HG02884 (cell line): ENCODE measurements around the gene TERB1.

Experiments used
- ATAC-seq: cut with Tn5 transposase; IDR thresholded peaks from one replicate; pipeline ENCODE4 v1.9.1; 2021; ENCODE audit warnings: mild to moderate bottlenecking, moderate library complexity; ENCODE audit not compliant: unreplicated experiment

The TERB1 gene, protein sequence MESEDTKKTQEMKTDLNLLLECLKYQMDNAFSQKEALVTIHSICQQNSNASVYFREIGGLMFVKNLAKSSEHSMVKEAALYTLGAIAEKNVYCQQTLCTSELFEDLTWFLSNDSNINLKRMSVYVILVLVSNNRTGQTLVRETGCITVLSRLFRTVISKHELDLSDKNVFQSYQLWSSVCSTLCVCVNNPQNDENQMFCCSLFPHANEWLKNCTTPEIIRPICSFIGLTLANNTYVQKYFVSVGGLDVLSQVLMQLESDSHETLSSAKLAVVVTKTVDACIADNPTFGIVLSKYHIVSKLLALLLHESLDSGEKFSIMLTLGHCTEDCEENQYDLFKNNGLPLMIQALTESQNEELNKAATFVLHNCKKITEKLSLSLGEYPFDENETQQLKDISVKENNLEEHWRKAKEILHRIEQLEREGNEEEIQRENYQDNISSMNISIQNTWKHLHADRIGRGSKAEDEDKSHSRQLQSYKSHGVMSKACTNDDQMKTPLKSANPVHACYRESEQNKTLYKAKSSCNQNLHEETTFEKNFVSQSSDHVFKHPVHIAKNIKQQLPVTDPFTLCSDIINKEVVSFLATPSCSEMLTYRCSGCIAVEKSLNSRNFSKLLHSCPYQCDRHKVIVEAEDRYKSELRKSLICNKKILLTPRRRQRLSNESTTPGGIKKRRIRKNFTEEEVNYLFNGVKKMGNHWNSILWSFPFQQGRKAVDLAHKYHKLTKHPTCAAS

DNA sequence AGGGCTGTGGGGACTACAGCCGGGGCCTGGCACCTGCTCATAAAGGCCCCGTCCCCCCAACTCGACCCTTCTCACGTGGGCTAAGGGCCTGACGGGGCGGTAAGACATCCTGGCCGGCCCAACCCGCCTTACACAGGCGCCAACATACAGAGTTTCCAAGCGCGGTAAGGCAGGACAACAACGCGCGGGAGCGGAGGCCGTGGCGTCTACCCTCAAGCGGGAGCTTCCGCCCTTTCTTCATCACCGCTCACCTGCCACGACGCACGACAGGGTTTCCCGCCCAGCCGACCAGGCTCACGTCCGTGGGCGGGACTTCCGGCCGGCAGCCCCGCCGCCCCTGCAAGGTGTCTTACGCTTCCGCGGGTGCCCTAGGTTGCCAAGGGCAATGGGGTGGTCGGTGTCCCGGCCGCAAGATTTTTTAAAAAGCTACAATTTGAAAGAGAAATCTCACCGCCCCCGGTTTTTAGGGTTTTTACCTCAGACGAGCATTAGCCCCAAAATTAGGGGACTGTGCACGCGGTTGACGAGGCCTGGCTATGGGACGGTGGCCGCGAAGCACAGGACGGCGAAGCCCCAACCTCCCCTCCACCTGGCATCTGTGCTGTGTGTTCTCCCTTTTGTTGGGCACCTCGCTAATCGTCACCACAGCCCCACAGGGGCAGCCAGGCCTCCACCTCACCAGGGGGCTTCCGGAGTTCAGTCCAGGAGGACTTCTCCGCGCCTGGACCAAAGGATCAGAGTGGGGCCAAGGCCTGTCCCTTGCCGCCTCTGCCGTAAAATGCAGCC lies at the start of gene TERB1:
TSS of gene TERB1 (minus strand) at position 265 of the 786 bp plus-strand sequence. CDS start 4,786 bp downstream, outside the sequence.
- ATAC-seq: no peak

DNA sequence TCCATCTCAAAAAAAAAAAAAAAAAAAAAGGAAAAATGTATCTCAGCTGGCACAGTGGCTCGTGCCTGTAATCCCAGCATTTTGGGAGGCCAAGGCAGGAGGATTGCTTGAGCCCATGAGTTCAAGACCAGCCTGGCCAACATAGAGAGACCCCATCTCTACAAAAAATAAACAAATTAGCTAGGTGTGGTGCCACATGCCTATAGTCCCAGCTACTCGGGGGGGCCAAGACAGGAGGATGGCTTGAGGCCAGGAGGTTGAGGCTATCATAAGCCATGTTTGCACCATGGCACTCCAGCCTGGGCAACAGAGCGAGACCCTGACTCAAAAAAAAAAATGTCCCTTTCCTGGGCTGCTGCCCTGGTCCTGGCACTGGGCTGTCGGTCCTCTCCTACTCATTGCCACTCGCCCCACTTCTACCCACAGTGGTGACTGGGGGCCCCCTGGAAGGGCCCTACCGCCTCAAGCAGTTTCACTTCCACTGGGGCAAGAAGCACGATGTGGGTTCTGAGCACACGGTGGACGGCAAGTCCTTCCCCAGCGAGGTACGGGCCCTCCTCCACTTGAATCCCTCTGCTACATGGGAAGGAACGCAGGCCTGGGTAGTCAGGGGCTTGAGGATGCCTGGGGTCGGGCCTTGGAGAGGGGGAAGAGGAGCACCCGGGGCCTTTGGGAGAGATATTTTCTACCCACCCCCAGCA lies 48.9 kb upstream of the TERB1 start:
- ATAC-seq: no peak

DNA sequence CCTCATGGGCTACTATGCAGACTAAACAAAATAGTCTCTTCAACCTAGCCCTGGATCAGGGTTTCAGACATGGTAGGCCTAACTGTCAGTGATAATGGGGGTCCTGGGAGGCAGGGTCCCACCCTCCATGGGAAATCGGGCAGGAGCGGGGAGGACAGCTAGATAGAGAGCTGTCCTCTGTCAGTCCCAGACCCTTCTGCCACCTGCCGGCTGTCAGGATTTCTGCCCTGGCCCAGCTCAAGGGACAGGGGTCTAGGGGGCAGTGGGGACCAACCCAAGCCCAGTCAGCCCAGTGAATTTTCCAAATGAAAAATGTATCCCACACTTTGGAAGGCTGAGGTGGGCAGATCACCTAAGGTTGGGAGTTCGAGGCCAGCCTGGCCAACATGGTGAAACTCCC lies 48.2 kb upstream of the TERB1 start:
- no peak for ATAC-seq

DNA sequence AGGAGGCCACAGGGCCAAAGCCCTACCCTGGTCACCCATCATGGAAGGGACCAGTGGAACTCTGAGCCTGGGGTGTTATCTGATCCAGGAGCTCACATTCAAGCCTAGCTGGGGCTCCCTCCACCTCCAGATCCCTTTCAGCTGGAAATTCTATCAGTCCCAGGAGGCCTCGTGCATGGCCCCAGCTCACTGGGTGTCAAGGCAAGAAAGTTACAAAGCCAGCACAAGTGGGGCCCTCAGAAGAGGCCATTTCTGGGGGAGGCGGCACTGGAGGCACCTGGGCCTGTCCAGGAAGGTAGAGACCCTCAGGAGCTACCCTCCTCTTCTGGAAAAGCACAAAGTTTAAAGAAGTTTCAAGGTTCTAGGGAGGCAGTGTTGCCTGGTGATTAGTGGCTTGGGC lies 47.6 kb upstream of the TERB1 start:
- no peak for ATAC-seq

DNA sequence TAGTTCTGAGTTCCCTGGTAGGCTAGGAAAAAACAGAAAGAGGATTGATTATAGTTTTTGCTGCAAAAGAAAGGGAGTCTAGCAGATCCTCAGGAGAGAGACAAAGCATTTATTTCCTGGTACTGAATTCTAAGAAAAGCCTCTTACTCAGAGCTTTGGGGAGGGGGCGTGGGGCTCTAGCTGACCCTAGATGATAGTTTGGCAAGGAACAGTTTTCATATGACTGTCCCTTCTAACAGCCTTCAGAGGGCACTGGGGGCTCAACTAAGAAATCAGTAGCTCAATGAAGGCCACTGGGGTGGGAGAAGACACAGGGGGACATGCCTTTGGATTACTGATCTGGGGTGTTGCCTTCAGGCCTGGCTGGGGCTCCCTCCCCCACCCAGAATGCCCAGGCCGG lies 46.8 kb upstream of the TERB1 start:
- no peak for ATAC-seq

DNA sequence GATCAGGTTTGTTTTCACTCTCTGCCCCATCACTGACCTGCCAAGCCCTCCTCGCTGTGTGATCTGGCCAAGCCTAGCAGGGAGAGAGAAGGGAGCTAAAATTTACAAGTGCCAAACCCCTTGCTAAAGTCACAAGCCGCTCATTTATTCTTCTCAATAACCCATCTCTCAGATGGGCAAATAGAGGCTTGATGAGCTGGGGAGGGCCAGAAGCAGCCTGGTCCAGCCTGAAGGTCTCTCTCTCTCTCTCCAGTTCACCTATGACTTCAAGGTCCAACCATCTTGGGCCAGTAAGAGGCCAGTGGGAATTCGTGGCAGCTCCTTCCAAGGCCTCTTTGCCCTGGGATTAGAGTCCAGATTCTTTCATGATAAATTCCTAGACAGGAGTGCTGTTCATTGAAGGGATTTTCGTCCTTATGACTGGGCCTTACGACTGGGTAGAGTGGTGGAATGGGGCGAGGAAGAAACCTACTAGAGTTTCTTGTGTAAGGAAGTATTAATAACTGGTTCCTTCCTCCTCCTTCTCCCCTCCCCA lies 46.2 kb upstream of the TERB1 start:
- ATAC-seq: no peak

DNA sequence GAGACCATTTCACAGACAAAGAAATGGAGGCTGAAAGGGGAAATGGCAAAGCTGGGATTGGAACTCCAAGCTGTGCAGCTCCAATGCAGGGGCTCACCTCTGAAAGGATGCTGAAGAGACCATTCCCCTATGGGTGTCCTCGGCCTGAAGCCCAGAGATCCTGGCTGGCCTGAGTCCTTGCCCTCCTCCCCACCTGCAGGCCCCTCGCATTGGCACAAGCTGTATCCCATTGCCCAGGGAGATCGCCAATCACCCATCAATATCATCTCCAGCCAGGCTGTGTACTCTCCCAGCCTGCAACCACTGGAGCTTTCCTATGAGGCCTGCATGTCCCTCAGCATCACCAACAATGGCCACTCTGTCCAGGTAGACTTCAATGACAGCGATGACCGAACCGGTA lies 45.4 kb upstream of the TERB1 start:
- ATAC-seq: no peak

DNA sequence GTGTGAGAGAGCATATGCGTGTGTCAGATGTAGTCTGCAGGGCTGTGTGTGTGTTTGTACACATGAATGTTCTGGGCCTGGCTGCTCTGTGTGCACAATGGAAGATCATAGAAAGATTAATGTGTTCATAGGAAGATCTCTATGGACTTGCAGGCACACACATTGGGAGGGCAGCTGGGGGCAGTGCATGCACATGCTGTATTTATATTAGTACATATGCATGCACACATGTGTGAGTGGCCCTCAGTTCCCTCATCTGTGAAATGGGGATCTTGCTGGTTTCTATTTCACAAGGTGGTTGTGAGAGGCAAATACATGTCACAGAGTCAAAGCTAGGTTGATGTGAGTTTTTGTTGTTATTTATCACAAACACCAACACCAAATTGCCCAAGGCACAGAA lies 44.9 kb upstream of the TERB1 start:
- no peak for ATAC-seq

DNA sequence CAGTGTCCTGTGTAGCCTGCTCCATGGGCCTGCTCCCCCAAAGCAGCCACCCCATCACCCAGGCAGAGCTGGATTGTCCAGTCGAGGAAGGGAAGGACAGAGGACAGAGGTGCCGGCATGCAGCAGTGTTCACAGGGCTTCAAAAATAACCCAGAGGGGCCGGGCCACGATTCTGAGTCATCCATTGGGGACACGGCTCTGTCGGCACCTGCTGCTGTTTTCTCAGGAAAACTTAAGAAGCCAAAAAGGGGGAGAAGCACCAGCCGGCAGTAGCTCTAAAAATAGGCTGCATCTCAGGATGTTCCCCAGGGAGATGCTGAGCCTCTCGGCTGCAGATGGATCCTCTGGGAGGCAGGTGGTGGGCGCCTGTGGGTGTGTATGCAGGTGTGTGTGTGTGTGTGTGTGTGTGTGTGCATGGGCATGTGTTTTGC lies 44.4 kb upstream of the TERB1 start:
- no peak for ATAC-seq

DNA sequence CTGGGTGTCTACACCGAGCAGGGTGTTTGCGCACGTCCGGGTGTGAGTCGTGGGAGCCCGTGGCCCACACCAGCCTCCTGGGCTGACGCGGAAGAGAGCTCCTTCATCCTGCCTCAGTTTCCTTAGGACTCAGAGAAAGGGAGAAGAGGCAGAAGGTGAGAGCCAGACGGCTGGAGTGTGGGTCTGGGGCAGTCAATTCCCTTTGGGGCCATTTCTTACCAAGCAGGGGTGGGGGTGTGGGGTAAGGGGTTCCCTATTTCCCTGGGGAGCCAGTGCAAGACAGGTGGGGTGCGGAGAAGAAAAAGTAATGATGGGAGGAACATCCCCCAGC lies 43.7 kb upstream of the TERB1 start:
- no peak for ATAC-seq

DNA sequence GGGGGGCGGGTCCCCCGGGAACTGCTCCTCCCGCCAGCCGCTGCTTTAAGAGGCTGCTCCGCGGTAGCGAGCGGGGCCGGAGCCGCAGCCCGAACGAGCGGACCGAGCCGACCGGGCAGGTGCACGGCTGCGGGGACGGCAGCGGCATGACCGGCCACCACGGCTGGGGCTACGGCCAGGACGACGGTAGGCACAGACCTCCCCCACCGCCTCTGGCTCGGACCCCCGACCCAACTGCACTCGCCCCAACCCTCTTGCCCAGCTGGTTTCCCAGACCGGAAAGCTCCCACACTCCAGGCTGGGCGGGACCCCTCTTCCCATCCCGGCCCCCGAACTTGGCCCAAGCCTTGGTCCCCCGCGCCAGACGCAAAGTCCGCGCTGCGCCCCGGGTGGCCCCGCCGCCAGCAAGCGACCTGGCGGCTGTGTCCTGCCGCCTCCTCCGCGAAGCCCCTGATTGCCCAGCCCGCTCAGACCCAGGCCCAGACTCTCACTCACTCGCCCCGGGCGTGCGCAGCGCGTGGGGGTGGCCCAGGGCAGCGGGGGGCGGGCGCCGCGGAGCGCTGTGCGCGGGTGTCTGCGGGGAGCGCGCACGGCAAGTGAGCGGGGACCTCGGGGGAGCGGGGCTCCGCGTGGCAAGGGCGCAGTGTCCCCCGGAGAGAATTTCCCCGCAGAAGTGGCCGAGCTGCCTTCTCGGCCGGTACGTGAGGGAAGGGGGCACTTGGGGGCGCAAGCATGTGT lies 43.1 kb upstream of the TERB1 start, which contains the start of gene CA7:
TSS of gene CA7 (plus strand) at position 73 of the 738 bp plus-strand sequence. CDS start at position 147, 74 bp downstream.
- ATAC-seq: no peak

DNA sequence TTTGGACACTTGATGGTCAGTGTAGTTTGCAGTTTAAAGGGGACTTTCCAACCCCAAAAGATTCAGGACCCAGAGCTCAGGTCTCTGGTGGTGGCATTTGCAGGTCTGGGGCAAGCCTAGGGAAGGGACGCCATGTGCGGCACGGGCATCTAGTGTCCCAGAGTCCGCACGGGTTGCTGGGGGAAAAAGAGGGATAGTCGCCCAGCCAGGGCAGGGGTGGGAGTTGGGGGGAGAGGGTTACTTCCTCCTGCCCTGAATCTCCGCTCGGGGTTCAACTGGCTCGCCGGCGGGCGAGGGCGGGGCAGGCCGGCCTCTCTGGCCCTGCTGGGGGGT lies 42.6 kb upstream of the TERB1 start:
- ATAC-seq: no peak

DNA sequence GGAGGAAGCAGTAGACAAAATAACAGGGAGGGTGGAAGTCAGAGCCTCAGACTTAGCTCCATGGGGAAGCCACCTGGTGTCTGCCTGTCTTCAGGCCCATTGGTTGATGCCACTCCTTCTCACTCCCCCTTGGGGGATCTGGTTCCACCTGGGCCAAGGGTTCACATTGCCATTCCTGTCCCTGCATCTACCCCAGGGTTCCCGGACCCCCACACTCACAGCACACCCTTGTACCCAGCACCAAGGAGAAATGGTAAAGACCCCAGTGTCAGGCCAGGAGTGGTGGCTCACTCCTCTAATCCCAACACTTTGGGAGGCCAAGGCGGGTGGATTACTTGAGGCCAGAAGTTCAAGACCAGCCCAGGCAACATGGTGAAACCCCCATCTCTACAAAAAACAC lies 41.8 kb upstream of the TERB1 start:
- ATAC-seq: no peak

DNA sequence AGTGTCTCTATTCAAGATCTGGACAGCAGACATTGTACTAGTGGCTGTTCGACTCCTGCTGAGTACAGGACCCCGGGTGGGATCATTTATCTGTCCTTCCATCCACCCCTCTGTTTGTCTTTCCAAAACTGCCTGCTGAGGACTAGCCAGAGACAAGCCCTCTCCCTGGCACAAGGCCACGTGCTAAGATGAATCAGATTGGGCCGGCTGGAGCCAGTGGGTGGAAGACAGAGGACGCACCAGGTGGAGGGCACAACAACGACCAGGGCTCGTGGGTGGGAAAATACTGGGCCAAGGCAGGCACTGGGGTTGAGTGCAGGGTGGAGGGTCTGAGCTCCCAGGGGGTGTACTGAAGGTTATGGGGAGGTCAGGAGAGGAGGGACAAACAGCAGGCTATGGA lies 41.4 kb upstream of the TERB1 start:
- no peak for ATAC-seq

DNA sequence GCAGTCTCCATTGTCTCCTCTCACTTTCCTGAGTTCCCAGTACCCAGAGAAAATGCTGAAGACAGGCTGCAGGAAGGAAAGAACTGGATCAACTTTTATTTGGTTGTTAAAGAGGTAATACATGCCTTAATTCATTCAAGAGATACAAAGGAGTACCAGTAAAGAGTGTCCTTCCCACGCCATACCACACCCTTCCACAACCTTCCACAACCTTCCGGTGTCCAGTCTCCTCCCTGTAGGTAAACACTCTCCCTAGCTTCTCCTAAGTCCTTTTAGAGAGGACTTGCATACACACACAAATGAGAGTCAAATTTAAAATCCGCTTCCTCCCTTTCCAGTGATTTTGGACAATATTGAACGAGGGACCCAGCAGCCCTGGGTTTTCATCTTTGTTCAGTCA lies 40.0 kb upstream of the TERB1 start:
- no peak for ATAC-seq

DNA sequence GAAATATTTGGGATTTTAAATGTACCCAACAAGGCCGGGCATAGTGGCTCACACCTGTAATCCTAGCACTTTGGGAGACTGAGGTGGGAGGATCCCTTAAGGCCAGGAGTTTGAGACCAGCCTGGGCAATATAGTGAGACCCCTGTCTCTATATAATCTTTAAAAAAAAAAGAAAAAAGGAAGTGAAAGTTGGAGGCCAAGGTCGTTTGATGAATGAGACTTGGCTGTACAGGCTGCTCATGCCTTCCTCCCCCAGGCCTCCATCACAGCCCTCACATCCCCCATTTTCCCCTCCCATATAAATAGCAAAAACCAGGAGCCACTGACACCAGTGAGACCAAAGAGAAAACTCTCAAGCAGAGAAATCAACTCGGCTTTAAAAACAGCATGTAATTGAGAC lies 39.5 kb upstream of the TERB1 start:
- no peak for ATAC-seq

DNA sequence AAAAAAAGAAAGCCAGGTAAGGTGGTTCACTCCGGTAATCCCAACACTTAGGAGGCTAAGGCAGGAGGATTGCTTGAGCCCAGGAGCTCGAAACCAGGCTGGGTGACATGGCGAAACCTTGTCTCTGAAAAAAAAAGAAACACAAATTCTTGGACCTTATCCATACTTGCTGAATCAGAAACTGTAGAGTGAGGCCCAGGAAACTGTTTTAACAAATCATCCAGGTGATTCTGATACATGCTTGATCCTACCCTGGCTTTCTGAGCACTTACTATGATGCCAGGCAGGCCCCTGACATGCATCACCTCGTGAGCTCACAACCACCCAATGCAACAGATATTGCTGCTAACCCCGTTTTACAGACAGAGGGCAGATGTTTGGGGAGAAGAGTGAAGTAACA lies 33.4 kb upstream of the TERB1 start:
- ATAC-seq: no peak

DNA sequence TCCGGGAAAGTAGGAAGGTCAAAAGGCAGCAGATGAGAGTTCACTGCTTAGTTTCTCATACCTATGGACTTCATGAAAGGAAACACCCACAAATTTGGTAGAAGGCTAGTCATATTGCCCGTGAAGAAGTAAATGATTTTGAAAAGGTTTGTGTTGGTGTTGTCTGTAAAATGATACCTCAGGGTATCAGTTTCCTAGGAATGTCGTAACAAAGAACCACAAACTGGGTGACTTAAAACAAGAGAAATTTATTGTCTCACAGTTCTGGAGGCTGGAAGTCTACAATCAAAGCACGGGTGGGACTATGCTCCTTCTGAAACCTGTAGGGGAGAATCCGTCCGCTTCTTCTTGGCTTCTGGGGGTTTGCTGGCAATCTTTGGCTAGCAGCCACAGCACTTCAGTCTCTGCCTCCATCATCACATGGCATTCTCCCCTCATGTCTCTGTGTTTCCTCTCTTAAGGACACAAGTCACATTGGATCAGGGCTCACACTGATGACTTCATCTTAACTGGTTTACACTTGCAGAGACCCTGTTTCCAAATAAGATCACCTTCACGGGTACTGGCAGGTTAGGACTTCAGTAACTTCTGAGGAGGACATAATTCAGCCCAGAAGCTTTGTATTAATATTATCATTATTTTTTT lies 31.4 kb upstream of the TERB1 start:
- ATAC-seq: no peak

DNA sequence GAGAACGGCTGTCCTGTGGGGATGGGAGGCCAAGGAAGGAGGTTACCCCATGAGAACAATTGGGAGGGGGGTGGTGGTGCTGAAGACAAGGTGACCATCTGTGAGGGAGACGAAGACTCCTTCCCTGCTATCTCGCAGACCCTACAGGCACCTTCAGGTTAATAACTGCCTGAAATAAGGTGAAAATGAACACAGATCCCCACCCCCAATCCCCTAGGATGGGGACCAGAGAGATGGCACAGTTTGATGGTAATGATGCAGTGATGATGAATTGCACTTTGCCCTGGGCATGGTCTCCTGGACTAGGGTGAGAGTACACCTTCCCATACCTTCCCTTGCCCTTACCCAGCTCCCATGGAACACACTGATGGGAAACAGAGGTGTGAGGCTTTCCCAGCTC lies 30.8 kb upstream of the TERB1 start:
- ATAC-seq: no peak
